ENCODE data around the gene MAPT.

MAPT gene

DNA sequence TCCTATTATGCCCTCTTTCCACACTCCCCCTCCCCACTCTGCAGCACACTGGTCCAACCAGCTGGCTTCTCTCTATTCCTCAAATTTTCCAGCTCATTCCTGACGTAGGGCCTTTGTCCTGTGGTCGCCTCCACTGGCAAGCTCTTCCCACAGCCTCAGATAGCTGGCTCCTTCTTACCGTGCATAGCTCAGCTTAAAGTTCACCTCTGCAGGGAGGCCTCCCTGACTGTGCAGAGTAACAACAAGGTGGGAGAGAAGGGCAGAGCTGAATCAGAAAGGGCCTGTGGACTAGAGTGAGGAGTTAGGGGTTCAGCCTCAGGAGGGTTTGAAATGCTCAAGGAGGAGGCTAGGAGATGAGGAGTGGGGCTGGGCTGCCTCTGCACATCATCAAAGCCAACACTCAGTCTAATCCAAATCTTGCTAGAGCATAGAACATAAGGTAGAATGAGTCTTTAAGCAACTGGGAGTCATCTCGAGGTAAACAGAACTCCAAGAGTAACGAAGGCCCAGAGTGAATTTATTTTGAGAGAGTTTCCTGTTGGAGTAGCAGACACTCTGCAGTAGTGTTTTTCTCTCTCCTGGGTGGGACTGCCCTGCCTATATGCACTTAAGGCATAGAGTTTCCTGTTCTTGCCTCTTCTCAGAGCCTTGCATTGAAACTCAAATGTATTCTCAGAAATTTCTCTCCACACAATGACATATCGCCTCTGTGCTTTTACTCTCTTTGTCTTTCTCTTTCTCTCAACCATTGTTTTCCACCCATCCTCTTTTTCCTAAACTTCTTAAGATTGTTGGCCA, 30.3 kb upstream of the MAPT start:
- DNase-seq, result no peak

DNA sequence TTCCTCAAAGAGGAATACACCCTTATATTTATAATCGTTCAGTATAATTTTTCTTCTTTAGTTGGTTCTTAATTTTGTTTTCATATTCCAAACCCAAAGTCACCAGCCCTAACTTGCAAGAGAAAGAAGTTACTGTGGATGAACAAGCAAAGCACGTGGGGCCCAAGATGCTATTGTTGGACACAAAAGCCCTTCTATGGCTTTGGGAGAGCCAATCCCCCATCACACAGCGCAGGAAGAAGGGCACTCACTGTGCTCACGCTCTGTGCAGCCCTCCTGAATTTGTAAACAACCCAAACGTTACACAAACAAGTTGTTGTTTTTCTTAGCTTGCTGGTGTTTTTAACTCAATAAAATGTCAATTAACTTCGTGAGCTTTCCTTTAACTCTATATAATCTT, 27.2 kb upstream of the MAPT start:
- DNase-seq, result no peak

DNA sequence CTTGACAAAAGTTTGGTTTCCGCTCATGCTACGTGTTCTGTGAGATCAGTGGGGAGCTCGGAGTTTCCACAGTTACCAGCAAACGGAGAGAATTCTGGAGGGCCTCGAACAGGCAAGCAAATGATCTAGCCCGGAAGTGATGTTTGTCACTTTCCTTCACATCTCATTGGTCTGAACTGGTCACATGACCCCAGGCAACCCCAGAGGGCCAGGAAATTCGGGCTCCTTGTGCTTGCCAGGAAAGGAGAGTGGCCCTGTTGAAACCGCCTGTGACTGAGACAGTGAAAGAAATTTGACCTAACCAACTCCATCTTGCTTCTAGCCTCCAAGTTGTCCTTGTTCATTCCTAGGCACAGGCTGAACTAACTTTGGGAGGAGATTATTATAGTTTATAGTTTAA, 26.7 kb upstream of the MAPT start:
- no peak for DNase-seq

DNA sequence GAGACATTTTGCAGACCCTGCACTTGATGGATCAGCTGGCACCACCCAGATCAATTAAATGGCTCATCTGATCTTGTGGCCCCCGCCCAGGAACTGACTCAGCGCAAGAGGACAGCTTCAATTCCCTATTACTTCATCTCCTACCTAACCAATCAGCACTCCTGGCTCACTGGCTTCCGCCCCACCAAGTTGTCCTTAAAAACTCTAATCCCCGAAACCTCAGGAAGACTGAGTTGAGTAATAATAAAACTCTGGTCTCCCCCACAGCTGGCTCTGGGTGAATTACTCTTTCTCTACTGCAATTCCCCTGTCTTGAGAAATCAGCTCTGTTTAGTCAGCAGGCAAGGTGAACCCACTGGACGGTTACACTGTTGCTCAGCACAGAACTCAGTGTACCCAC, 26.1 kb upstream of the MAPT start:
- no peak for DNase-seq

DNA sequence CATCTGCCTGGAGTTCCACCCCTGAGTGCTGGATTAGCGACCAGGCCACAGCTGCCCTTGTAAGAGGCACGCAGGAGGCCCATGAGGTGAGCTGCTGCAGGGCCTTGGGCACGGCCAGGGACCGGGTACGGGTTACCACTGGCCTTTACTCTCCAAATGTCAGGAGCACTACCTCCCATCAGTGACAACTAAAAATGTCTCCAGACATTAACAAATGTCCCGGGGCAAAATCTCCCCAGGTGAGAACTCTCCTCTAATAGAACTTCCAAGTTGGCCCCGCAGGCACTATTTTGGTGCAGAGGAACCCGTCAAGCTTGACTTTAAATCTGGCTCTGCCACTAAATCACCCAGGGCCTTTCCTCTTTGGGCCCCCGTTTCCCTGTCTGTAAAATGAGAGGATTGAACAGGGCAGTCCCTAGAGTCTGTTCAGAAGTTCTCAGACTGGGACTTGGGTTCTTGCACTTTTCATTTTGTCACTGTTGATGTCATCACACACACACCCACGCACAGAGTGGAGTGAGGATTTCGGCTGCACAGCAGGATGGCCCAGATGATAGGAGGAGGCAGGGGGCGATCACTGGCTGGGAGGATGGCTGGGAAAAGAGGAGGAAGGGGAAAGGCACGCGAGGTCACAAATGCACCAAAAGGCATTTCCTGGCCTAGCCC, 24.5 kb upstream of the MAPT start:
- DNase-seq, result peak in 1 of 2 experiments; percentile 16

DNA sequence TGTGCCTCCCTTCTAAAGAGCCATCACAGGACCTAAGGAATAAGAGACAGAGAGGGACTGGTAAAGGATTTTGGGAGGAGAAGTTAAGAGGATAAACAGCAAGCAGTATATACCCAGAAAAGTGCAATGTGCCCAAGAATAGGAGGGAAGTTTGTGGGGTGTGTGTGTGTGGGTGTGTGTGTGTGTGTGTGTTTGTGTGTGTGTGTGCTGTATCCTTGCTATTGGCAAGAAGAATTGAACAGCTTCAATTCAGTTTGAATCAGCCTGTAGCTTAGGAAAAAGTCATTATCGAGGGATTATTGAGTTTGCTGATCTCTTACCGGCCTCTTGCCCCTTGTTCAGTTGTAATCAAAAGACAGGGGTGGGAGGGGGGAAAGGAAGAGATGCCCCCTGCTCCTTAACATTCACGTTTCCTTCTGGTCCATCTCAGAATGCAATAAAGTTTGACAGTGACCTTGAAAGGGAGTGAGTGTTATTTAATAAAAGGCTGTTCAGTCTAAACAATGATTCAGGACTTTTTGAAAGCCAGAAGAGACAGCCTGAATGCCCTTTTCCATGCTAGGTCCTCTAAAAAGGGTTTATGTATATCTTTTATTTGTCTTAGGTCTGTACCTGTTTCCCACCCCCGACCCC, 23.9 kb upstream of the MAPT start:
- no peak for DNase-seq

DNA sequence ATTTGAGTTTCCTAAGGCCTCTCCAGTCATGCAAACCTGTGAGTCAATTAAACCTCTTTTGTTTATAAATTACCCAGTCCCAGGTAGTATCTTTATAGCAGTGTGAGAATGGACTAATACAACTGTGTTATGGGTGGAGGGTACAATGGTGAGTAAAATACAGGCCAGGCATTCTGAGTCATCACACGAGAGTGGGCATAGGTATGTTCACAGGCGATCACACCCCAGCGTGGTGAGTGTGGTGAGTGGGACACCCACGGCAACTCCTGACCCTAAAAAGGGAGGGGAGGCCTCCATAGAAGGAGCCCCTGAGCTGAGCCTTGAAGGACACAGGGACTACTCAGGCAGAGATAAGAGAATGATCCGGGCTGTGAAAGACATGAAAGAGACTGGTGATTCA, 22.6 kb upstream of the MAPT start:
- DNase-seq, result peak in 1 of 2 experiments; percentile 12

DNA sequence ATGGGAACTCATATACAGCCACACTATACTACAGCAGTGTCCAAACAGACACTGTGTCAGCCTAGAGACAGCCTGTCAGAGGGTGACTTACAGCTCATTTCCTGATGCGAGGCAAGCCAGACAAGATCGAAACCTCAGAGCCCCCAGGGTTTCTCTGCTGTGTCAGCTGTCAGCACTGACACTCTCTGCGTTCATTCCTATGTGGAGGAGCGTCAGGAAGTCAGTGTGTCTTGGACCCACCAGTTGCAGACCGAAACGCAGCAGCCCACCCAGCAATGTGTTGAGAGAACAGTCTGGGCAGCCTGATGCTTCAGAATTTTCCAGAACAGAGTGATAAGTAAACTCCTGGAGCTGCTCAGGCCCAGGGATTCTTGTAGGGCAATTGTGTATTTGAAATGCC, 20.6 kb upstream of the MAPT start:
- peak; percentile 26 to 47 for DNase-seq

DNA sequence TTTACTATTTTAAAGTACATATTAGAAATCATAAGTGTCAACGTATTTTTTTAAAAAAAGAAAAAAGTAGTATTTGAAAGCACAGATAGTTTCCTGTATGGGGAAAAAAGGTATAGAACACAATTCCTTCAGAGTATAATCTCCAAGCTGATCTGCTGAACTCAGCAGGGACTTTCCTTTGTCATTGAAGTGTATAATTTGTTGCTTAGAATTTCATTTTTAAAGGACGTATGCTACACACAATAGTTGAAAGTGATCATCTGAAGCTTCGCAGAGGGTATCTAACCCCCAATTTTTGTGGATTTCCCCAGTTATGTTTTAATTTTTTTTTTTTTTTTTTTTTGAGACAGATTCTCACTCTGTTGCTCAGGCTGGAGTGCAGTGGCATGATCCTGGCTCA, 20.2 kb upstream of the MAPT start:
- no peak for DNase-seq

DNA sequence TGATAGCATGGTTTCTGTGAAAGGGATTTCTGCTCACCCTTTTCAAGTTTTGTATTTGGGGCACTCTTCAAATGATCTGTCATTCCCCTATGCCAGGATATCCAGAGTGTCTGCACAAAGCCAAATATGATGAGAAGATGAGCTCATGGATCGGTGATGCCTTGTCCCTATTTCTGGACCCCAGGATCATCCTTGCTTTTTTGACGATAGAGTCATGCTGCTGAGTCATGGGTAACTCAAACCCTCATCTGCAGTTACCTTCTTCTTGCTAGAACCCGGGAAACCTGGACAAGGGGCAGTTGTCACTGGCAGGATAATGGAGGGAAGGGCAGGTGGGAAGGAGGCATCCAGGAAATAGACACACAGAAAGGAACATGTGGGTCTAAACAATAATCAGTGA, 17.8 kb upstream of the MAPT start:
- no peak for DNase-seq

DNA sequence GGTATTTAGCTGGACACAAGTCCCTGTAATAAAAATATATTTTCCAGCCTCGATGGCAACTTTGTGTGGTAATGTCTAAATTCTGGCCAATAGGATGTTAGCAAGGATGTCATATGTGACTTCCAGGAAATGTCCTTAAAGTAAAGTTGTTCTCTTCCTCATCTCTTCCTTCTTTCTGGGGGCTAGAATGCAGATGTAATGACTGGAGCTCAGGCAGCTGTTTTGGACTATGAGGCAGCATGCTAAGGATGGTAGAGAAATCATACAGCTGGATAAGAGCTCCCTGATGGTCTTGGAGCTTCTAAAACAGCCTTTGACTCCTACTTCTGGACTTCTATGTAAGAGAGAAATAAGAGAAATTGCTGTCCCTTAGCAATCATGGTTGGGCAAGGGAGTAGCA, 16.9 kb upstream of the MAPT start:
- DNase-seq, result no peak

DNA sequence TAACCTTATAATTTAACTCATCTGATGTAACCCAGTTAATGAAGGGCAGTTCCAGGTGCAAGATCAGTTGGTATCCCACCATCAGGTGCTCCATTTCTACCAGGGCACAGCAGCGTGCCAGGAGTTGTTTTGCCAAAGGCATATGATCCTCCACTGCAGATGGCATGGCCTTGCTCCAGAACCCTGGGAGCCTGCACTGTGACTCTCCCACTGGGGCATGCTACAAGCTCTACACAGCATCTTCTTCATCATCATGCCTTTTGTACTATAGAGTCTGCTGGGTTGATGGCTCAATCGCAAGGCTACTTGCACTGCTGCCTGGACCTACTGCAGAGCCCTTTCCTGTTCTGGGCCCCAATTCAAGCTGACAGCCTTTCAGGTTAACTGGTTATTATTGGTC, 11.3 kb upstream of the MAPT start:
- DNase-seq, result no peak

DNA sequence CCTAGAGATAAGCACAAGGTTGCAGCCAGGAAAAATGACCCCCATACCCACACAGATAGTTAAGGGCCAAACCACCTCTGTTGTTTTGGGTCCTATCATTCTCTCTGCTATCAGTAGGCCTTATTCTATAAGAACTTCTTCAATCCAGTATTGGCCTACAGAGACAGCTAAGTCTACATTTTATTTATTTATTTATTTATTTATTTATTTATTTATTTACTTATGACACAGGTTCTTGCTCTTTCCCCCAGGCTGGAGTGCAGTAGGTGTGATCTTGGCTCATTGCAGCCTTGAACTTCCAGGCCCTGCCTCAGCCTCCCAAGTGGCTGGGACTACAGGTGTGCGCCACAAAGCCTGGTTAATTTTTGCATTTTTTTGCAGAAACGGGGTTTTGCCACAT, 7.5 kb upstream of the MAPT start:
- DNase-seq, result no peak

DNA sequence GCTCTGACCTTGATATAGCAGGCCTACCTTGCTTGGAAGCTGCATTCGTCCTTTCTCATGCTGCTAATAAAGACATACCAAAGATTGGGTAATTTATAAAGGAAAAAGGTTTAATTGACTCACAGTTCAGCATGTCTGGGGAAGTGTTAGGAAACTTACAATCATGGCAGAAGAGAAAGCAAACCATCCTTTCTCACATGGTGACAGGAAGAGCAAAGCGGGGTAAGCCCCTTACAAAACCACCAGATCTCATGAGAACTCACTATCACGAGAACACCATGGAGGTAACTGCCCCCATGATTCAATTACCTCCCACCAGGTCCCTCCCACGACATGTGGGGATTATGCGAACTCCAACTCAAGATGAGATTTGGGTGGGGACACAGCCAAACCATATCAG, 6.0 kb upstream of the MAPT start:
- no peak for DNase-seq

DNA sequence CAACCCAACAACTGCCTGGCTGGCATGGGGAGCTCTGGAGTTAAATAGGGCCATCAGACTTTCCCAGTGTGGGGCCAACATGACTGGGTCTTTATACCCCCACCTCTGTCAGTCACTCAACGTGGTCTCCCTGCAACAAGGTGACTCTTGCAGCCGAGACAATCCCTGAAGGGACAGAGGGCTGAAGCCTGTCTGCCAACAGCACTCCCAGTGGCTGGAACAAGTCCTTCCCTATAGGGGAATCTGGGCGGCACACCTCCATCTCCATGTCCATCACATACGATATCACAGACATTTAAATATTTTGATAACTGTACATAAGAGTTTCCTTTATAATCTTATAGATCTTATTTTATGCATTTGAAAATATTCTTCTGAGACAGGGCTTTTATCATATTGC, 4.8 kb upstream of the MAPT start:
- no peak for DNase-seq

DNA sequence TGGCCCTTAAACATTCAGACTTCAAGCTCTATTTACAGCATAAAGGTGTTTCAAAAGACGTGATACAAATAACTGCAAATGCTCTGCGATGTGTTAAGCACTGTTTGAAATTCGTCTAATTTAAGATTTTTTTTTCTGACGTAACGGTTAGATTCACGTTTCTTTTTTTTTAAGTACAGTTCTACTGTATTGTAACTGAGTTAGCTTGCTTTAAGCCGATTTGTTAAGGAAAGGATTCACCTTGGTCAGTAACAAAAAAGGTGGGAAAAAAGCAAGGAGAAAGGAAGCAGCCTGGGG, 681 bp upstream of the MAPT start:
- no peak for DNase-seq

DNA sequence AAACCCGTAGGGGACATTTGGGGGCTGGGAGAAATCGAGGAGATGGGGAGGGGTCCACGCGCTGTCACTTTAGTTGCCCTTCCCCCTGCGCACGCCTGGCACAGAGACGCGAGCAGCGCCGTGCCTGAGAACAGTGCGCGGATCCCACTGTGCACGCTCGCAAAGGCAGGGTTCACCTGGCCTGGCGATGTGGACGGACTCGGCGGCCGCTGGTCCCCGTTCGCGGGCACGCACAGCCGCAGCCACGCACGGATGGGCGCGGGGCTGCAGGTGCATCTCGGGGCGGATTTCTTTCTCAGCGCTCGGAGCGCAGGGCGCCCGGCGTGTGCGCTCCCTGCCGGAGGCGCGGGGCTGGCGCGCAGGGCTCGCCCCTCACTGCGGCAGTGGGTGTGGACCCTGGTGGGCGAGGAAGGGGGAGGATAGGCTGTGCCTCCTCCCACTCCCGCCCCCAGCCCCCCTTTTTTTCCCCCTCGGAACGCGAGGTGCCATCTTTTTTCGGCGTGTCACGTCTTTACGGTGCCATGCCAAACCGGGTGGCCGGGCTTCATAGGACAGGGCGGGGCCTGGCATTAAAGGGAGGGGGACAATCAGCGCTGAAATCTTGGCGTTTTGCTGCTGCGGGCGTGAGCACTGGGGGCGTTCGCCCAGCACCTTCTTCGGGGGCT, 1.1 kb downstream of the MAPT start:
- peak in 1 of 2 experiments; percentile 25 for DNase-seq

DNA sequence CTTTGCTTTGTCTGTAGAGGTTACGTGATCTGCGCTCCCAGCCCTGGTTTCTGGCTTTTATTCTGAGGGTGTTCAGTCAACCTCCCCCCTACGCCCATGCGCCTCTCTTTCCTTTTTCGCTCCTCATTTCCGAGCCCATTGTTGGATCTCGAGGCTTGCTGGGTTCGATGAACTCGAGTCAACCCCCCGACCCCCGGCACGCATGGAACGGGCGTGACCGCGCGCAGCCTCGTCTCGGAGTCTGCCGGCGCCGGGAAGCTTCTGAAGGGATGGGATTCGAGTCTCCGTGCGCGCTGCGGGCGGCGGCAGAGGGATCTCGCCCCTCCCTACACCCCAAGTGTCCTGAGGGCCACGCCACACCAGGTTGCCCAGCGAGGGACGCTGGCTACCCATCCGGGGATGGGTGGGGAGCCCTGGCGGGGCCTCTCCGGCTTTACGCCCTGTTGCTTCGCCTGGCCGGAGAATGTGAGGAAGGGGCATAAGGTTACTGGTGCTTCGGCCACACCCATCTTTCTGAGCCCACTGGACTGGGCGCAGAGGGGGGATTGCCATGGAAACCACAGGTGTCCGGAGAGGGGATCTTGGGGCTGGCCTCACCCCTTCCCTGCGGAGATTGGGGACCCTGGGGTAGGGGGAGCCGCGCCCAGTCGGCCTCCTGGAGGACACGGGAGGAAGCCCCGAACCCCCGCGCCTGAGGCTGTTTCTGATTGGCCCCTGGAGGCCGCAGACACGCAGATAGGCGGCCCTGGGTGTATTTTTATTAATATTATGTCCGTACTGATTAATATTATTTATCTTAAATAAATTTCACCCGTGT, 1.8 kb downstream of the MAPT start:
- DNase-seq, result peak in 1 of 2 experiments; percentile 18

DNA sequence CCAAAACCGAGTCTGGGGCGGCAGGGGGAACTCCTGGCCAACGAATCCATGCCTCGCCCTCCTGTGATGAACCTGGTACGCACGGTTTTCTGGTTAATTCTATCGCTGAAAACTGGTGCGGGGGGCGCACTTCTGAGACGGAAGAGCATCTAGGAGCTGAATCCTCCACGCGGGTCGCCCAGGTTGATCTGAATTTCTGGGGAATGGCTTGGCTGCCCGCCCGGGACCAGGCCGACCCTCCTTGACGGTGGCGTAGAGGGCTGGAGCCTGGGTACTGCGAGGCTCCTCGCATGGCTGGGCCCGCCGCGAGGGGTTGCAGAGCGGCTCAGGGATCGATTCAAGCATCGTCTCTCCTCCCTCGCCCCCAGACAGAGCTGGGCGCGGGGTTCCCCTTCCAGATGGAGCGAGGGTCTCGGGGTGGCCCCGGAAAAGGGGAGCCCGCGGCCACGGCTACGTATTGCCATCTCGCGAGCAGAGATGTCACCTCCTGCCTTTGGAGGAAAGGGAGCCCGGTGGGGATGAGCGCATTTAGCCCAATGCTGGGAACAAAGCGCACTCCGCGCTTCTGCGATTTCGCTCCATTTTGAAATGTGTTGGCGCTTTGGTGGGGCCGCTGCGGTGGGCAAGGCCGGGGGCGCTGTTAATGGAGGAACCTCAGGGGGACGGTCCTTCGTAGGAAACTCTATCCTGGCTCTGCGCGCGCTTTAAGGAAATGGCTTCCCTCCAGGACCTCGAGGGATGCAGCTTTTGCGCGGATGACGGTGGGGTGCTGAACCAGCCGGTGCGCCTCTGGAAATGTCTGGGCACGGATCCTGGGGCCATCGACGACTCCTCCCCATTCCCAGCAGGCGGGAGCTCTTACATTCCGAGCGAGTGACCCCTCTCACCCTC, 2.7 kb downstream of the MAPT start:
- no peak for DNase-seq

DNA sequence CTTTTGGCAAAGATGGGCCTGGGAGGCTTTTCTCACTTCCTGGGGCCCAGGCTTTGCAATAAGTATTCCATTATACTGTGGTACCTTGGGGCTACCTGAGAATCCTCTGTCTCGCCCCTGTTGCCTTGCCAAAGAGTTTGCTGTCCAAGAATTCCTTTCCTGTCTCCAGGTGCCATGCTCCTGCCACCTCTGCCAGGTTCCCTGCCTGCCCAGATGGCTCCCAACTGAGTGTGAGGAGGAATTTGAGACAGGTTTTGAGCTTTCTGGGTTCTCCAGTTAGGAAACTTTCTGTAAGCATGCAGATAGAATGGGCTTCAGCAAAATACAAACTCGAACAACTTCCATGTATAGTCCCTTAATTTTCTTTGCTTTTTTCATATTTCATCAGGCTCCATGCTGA, 5.8 kb downstream of the MAPT start:
- DNase-seq, result no peak

DNA sequence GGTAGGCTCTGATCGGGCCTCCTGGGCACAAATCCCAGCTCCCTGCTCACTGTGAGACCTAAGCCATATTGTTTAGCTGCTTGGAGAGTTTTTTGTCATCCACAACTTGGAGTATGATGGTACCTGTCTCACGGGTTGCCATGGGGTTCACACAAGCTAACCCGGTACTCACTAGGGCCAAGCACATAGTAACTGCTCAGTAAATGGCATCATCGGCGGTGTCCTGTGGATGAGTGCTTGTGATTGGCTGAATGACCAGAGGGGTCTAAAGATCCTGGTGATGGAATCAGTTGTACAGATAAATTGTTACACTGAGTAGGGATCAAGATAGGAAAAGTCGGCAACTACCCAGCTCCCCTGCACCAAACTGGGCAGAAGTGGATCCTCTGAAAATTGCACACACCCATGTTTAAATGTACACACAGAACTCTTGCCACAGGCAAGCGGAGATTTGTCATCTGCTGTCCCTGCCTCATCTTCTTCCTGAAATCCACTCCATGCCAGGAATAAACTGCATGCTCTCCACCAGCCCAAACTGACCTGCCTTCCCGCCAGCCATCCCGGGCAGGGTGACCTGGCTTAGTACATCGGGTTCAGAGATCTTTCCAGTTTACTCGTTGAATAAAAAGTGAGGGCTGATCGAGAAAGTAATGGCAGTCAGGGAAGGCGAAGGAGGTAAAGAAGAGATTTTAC, 6.5 kb downstream of the MAPT start:
- no peak for DNase-seq
